Pancreas (tissue), 10 donors: ENCODE results near the gene RPA4. TPM values are rescaled to one million over a fixed set of nuclear protein-coding genes. Genes with fewer than 3 reads are reported as not detected.

Source experiments
- ATAC-seq, 4 donors: fragments of 200-7000 bp; cut with Tn5 transposase; one replicate each; pipeline versions ENCODE4 v1.8.0 to v1.9.1; 2020; ENCODE audit warnings: mild to moderate bottlenecking in 4 of 4, moderate library complexity in 4 of 4
- DNase-seq, 6 donors: peaks; one replicate each; pipeline ENCODE4 v3.0.0-alpha.2; 2020
- FAIRE-seq: peaks from 2 replicates; lab custom pipeline; 2012; peaks lifted over from hg19 to GRCh38; lab: Jason Lieb, UNC
- H3K27ac ChIP-seq, 4 donors: fragments of 200-600 bp; sonication (generic); 1 replicate in 3 of 4; 2 replicates in 1 of 4; pipeline versions ENCODE4 v1.5.0 to v1.8.0; 2020
- H3K27me3 ChIP-seq, 4 donors: fragments of 200-600 bp; one replicate each; pipeline ENCODE4 v1.8.0; 2021
- H3K36me3 ChIP-seq, 3 donors: fragments of 200-600 bp; sonication (generic) in 1 of 3; one replicate each; pipeline versions ENCODE4 v1.5.0 to v1.8.0; 2020 to 2021
- H3K4me1 ChIP-seq, 3 donors: fragments of 200-600 bp; one replicate each; pipeline ENCODE4 v1.8.0; 2021
- H3K4me3 ChIP-seq, 4 donors: fragments of 200-600 bp; sonication (generic) in 2 of 4; one replicate each; pipeline versions ENCODE4 v1.5.0 to v1.8.0; 2020 to 2021
- H3K9me3 ChIP-seq, 4 donors: fragments of 200-600 bp; one replicate each; pipeline ENCODE4 v1.8.0; 2021
- CTCF ChIP-seq, 4 donors: fragments of 200-600 bp; sonication (generic) in 3 of 4; IDR thresholded peaks; one replicate each; pipeline versions ENCODE4 v1.5.0 to v1.8.0; 2021; ENCODE audit warnings: antibody characterized with exemption in 4 of 4
- WGBS, 2 donors: extraction: QIAGEN DNeasy Blood & Tissue Kit; methylation state at CpG; one replicate each; pipeline ENCODE4 v1.1.7; 2013; 5-methylcytosine and 5-hydroxymethylcytosine counted together
- intact Hi-C, 3 donors: fragments of 100-400 bp; cut with DNase I; formaldehyde crosslinking; loops; one replicate each; pipeline versions ENCODE4 v1.11.1 to v1.14.2; 2022
- polyA plus RNA-seq, 2 donors: library from polyadenylated mRNA; stranded (reverse); fragments of 200-250 nt; gene quantifications; one replicate each; pipeline ENCODE4 v1.2.3, GENCODE V29; 2013
- total RNA-seq, 6 donors: library from RNA; stranded (reverse); fragmentation: NEBNext Ultra II Directional in 4 of 6; extraction: Animal tissue kit (Norgen Biotek cat#: 25700) in 4 of 6; gene quantifications; one replicate each; pipeline versions ENCODE4 v1.2.1 to v1.2.4, GENCODE V29; 2021 to 2023
- donor health status: healthy with polysubstance abuse.
- donor health status: DM: no; HTN: no; CAD: no; lungs with moderate emphysema.
- donor health status: DM: no; HTN: no; CAD: no.
- donor health status: control.
- donor health status: control.
- donor health status: Bipolar disorder and iron deficiency.
- donor health status: DM: yes; HTN: yes; CAD: no.
- donor health status: DM: no; HTN: no; CAD: no.
- donor health status: DM: no; HTN: no; CAD: no.
- donor health status: DM: yes; HTN: yes; CAD: no.

Gene RPA4
- under 1 TPM; 0.09 to 0.62 (median 0.30) TPM for total RNA-seq
- under 1 TPM; 0.07 to 0.42 TPM for polyA plus RNA-seq

DNA sequence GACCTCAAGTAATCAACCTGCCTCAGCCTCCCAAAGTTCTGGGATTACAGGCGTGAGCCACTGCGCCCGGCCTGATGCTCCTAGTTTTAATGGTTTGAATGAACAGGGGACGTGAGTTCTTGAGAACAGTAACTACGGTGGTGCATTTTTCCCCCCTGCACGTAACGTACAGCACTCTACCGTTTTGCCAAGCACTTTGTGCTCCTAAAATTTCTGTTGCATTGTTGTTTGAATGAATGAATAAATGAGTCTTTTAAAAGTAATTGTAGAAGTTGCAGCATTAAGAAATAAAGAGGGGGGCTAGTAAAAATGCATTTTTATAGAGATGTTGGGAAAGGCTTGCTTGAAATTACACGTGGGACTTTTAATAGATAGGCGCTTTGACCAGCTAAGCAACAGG is at the start of gene RPA4:
TSS of gene RPA4 (plus strand) at position 301 of the 400 bp plus-strand sequence. CDS start 403 bp downstream, outside the sequence.
- WGBS, 2 donors, result 89 to 98% methylated on average over 10 of the region's 10 CpGs
- Histone ChIP-seq H3K27ac (no peak within 1 kb of the TSS), H3K27me3 (no peaks in the 10 kb centered on the region), H3K4me3 (no peak within 1 kb of the TSS), H3K4me1 (no peaks in the 10 kb centered on the region), H3K36me3 (no peaks in the 10 kb centered on the region), H3K9me3 (no peaks in the 10 kb centered on the region)
- TF ChIP-seq CTCF (IDR thresholded peaks at IDR 0.05), result no peak
- FAIRE-seq (no peak), ATAC-seq (no peak), DNase-seq (no peak)
- intact Hi-C loops, result no loop called here

GRCh38 chrX:96834137-96834536 is 49.6 kb upstream of the RPA4 start:
- TF ChIP-seq CTCF (IDR thresholded peaks at IDR 0.05), result no peak
- ATAC-seq (no peak), FAIRE-seq (peak; percentile 79), DNase-seq (no peak)
- Histone ChIP-seq H3K4me1 (no peaks in the 10 kb centered on the region), H3K36me3 (no peaks in the 10 kb centered on the region), H3K4me3 (no peak overlapping the region), H3K27me3 (no peaks in the 10 kb centered on the region), H3K27ac (no peak overlapping the region), H3K9me3 (no peaks in the 10 kb centered on the region)
- intact Hi-C loops, result no loop called here
- 73 to 94% methylated on average over 1 of the region's 1 CpG for WGBS, 2 donors

- Histone ChIP-seq H3K27ac (no peak overlapping the region), H3K36me3 (no peaks in the 10 kb centered on the region), H3K4me3 (no peak overlapping the region), H3K9me3 (no peaks in the 10 kb centered on the region), H3K27me3 (no peaks in the 10 kb centered on the region), H3K4me1 (no peaks in the 10 kb centered on the region)
- WGBS, 2 donors, result 75 to 88% methylated on average over 5 of the region's 5 CpGs
- TF ChIP-seq CTCF (IDR thresholded peaks at IDR 0.05), result no peak
- FAIRE-seq, result no peak
- ATAC-seq, result no peak
- intact Hi-C loops, result no loop called here
- DNase-seq, result no peak
Observed at GRCh38 chrX:96835660-96836289, 47.9 kb upstream of the RPA4 start.

- H3K27me3 ChIP-seq, result no peaks in the 10 kb centered on the region
- no peak overlapping the region for H3K27ac ChIP-seq
- intact Hi-C loops, result no loop called here
- H3K4me1 ChIP-seq, result no peaks in the 10 kb centered on the region
- DNase-seq (no peak), ATAC-seq (no peak), FAIRE-seq (no peak)
- H3K36me3 ChIP-seq, result no peaks in the 10 kb centered on the region
- no peaks in the 10 kb centered on the region for H3K9me3 ChIP-seq
- no peak for TF ChIP-seq CTCF (IDR thresholded peaks at IDR 0.05)
- H3K4me3 ChIP-seq, result no peak overlapping the region
- WGBS, 2 donors, result 69 to 84% methylated on average over 3 of the region's 3 CpGs
Observed at GRCh38 chrX:96837808-96838207, 45.9 kb upstream of the RPA4 start.

GRCh38 chrX:96838537-96838936 is 45.2 kb upstream of the RPA4 start:
- Histone ChIP-seq H3K4me3 (no peak overlapping the region), H3K4me1 (no peaks in the 10 kb centered on the region), H3K36me3 (no peaks in the 10 kb centered on the region), H3K27me3 (no peaks in the 10 kb centered on the region), H3K9me3 (no peaks in the 10 kb centered on the region), H3K27ac (no peak overlapping the region)
- intact Hi-C loops, result no loop called here
- no peak for TF ChIP-seq CTCF (IDR thresholded peaks at IDR 0.05)
- ATAC-seq (no peak), DNase-seq (no peak), FAIRE-seq (no peak)
- WGBS, 2 donors, result 66 to 73% methylated on average over 1 of the region's 1 CpG
